Activated T-cell treated with anti-CD3 and anti-CD28 coated beads, Interleukin-2, amount 50 U/mL, for 4 hours (primary cell): Measurements from ENCODE around the gene PRTFDC1. TPM values are rescaled to one million over a fixed set of nuclear protein-coding genes. Genes with fewer than 3 reads are reported as not detected.
"Not testable (repeated sequence)": the region's sequence is repeated elsewhere in the genome, so short reads cannot be mapped to it uniquely, and the experiment has no call there.

ENCODE experiments used
- ATAC-seq, 2 donors: fragments of 200-7000 bp; cut with Tn5 transposase; one replicate each; pipeline ENCODE4 v1.10.0; 2021
- DNase-seq: peaks from one replicate; pipeline ENCODE4 v3.0.0-alpha.2; 2020
- H3K27me3 Mint-ChIP-seq: one replicate; pipeline ENCODE4 v1.8.0; 2021; ENCODE audit warnings: low read depth, mixed read lengths
- H3K36me3 Mint-ChIP-seq: one replicate; pipeline ENCODE4 v1.8.0; 2022; ENCODE audit warnings: mixed read lengths; ENCODE audit not compliant: insufficient read depth
- H3K4me1 Mint-ChIP-seq: one replicate; pipeline ENCODE4 v1.8.0; 2021; ENCODE audit warnings: low read depth, mixed read lengths
- H3K4me3 Mint-ChIP-seq: one replicate; pipeline ENCODE4 v1.8.0; 2021; ENCODE audit warnings: mild to moderate bottlenecking, moderate library complexity, mixed read lengths
- H3K9me3 Mint-ChIP-seq: one replicate; pipeline ENCODE4 v1.8.0; 2021; ENCODE audit warnings: mixed read lengths
- total RNA-seq, 3 donors: library from RNA; stranded (reverse); gene quantifications; one replicate each; pipeline ENCODE4 v1.2.1, GENCODE V29; 2021

PRTFDC1 gene
- total RNA-seq, 3 donors from 2014 or later = 0.16 to 0.47 (median 0.46) TPM

DNA sequence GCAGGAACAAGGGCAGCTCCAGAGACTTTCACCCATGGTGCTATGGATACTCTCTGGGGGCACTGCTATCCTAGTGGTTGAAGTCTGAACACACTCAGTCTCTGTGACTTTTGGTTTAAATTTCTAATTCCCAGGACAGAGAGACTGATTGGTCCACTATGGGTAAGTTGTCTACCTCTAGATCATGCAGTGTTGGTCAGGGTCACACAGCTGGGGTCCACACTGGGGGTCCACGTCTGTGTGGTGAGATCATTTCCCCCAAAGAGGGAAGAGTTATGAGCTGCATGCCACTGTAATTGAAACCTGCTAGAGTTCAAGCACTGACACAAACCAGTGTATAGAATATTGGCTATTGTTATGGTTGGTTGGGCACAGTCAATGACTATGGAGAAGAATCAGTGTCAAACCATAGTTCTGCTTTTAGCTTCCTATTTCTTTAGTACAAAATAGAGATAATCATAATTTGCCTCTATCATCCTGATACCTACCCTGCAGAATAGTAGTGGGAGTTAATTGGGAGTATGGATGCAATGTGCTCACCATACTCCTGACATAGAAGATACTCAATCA lies 101.6 kb downstream of the PRTFDC1 start:
- Mint-ChIP-seq H3K36me3 (no peaks in the 10 kb centered on the region), H3K27me3 (no peaks in the 10 kb centered on the region), H3K4me1 (peaks cover 6% of the 10 kb centered on the region), H3K4me3 (no peak overlapping the region), H3K9me3 (no peaks in the 10 kb centered on the region)
- ATAC-seq (no peak), DNase-seq (no peak)

DNA sequence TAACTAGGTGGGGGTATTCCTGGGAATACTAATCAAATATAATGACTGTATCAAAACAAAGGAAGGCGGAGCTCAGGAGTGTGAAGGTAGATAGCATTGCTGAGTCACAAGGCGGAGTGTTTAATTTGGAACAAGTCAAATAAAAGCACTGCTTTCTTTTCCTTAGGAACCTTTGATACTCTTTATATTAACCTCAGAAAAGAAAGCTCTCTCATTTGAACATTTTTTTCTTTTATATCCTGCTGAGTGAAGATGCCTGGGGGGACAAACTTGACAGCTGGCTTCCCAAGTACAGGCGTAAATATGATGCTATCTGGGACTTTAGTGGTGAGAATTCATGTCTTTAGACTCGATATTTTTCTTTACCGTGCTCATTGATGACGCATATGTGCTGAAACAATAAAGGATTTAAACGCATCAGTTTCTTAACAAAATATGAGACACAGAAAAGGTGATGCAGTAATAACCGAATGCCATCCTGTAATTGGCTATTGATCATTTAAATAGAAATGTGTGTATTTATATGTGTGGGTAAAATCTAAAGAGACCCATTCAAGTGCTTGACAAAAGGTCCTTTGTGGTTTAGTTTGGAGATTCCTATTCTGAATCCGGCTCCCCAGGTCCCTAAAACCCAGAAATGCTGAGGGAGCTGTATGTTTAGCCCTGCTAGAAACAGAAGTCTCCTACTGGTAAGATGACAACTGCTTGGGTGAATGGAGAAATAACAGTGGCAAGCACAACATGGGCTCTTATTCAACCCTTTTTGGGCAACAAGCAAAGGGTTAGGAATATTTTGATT lies 102.7 kb downstream of the PRTFDC1 start:
- Mint-ChIP-seq H3K4me1 (peaks cover 6% of the 10 kb centered on the region), H3K9me3 (no peaks in the 10 kb centered on the region), H3K4me3 (no peak overlapping the region), H3K27me3 (no peaks in the 10 kb centered on the region), H3K36me3 (no peaks in the 10 kb centered on the region)
- no peak for DNase-seq
- ATAC-seq = no peak

DNA sequence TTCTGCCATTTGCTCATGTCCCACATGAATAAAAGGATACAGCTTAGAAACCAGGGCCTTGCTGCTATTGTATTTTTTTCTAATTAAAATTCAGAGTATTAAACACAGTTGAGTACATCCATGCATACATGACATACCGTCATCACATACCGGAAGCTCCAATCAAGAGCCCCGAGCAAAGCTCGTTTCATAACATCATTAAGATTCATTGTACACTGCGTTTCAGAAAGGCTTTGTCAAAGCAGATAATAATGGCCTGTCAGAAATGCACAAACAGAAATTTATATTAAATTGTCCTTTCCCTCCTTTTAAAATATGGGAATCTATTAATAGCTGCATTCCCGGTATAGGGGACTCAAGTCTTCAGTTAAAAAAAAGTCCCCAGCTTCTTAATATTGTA lies 103.4 kb downstream of the PRTFDC1 start:
- DNase-seq (no peak), ATAC-seq (no peak)
- H3K27me3 Mint-ChIP-seq = no peaks in the 10 kb centered on the region
- no peaks in the 10 kb centered on the region for H3K9me3 Mint-ChIP-seq
- peaks cover 6% of the 10 kb centered on the region for H3K4me1 Mint-ChIP-seq
- H3K4me3 Mint-ChIP-seq = no peak overlapping the region
- H3K36me3 Mint-ChIP-seq = no peaks in the 10 kb centered on the region

DNA sequence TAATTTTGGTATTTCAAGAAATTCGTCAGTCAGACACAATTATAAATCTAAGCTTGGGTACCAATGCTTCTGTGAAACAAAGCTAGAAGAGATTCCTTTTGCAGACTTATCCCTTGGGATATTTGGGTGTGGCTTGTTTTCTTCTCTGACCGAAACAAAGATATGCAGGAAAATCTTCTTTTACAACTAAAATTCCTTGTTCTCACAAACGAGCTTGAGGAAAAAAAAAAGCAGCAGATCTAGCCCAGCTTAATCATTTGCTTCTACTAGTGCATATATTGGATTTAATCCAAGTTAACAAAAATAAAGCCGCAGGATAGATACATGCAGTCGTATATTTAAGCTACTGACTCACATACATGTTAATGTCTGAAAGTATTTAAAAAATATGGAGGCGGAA lies 104.2 kb downstream of the PRTFDC1 start:
- Mint-ChIP-seq H3K9me3 (no peaks in the 10 kb centered on the region), H3K36me3 (no peaks in the 10 kb centered on the region), H3K4me1 (peaks cover 6% of the 10 kb centered on the region), H3K27me3 (no peaks in the 10 kb centered on the region), H3K4me3 (no peak overlapping the region)
- DNase-seq = no peak
- no peak for ATAC-seq

DNA sequence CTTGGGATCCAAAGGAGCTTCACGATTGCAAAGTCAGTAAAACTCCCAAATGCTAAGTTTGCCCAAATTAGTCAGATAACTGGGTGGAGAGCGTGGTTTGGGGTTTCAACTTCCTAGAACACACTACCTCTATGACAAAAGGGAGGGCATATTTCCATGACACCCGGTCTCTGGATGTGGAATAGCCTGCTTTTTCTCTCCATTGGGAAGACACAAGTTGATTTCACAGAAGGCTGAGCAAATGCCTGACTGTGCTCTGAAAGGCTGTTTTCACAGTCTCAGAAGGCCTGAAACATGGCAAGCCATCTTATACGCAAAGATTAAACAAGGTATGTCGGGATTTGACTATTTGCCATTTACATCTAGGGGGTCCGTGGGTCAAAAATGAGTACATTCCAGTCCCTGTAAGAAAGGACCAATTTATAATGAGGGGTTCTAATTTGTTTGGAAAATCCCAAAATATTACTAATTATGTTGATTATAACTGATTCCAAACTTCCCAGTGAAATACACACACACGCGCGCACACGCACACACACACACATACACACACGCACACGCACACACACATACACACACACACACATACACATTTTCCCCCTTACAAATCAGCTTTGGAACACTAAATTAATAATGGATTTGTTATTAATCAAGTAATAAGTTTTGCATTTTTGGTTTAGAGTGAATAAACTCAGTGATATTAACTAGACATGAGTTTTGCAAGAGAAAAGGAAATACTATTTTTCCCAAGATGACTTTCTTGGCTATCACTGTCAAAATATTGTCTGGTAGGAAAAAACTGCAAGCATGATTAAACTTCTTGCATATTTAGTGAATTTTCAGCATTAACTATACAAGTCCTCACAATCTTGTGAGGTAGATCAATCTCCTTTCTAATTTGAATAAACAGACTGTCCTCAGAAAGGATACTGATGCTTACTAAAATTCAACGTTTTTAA lies 105.0 kb downstream of the PRTFDC1 start:
- DNase-seq (no peak), ATAC-seq (no peak)
- H3K27me3 Mint-ChIP-seq = no peaks in the 10 kb centered on the region
- H3K9me3 Mint-ChIP-seq = no peaks in the 10 kb centered on the region
- no peaks in the 10 kb centered on the region for H3K36me3 Mint-ChIP-seq
- H3K4me3 Mint-ChIP-seq = no peak overlapping the region
- peaks cover 6% of the 10 kb centered on the region for H3K4me1 Mint-ChIP-seq

GRCh38 chr10:24844742-24845141 lies 107.7 kb downstream of the PRTFDC1 start:
- Mint-ChIP-seq H3K36me3 (no peaks in the 10 kb centered on the region), H3K4me1 (no peaks in the 10 kb centered on the region), H3K27me3 (no peaks in the 10 kb centered on the region), H3K9me3 (no peaks in the 10 kb centered on the region), H3K4me3 (no peak overlapping the region)
- DNase-seq = no peak
- no peak for ATAC-seq

- no peak for ATAC-seq
- no peaks in the 10 kb centered on the region for H3K36me3 Mint-ChIP-seq
- H3K9me3 Mint-ChIP-seq = no peaks in the 10 kb centered on the region
- DNase-seq = no peak
- H3K4me3 Mint-ChIP-seq = no peak overlapping the region
- no peaks in the 10 kb centered on the region for H3K27me3 Mint-ChIP-seq
- no peaks in the 10 kb centered on the region for H3K4me1 Mint-ChIP-seq
These were observed 109.2 kb downstream of the PRTFDC1 start for GRCh38 chr10:24843256-24843655.

- ATAC-seq (no peak), DNase-seq (no peak)
- no peaks in the 10 kb centered on the region for H3K27me3 Mint-ChIP-seq
- no peaks in the 10 kb centered on the region for H3K4me1 Mint-ChIP-seq
- no peaks in the 10 kb centered on the region for H3K9me3 Mint-ChIP-seq
- H3K4me3 Mint-ChIP-seq = no peak overlapping the region
- H3K36me3 Mint-ChIP-seq = no peaks in the 10 kb centered on the region
These were observed 109.5 kb downstream of the PRTFDC1 start for GRCh38 chr10:24842856-24843255.

DNA sequence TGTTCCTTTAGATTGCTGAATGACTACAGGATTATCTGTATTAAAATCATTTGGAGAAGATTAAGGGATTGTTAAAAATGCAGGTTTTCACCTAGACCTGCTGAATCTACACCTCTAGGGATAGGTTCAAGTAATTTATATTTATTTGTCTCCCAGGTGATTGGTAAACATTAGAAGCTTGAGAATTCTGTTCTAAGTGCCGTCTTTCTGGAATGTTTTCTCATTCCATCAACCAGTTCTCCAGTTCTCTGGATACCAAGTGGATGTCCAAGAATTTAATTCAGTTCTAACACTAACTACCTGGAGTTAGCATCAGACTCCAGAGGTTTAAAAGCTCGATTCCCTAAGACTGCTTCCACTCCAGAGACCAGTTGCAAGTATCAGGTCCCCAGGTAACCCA lies 110.9 kb downstream of the PRTFDC1 start:
- Mint-ChIP-seq H3K9me3 (peaks cover 7% of the 10 kb centered on the region), H3K4me3 (no peak overlapping the region), H3K27me3 (no peaks in the 10 kb centered on the region), H3K36me3 (peaks cover 2% of the 10 kb centered on the region), H3K4me1 (no peaks in the 10 kb centered on the region)
- no peak for DNase-seq
- ATAC-seq = no peak

DNA sequence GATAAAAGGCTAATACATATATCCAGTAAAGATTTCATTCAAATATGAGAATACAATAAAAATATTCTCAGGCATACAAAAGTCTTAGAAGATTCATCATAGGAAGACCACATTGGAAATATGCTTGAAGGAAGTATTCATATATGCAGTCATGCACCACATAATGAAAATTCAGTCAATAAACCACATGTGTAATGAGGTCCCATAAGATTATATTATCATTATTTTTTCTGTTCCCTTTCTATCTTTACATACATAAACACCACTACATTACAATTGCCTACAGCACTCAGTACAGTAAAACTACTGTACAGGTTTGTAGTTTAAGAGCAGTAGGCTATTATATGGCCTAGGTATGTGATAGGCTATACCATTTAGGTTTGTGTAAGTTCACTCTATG lies 111.6 kb downstream of the PRTFDC1 start:
- Mint-ChIP-seq H3K9me3 (peaks cover 8% of the 10 kb centered on the region), H3K4me3 (no peak overlapping the region), H3K27me3 (no peaks in the 10 kb centered on the region), H3K4me1 (no peaks in the 10 kb centered on the region), H3K36me3 (peaks cover 2% of the 10 kb centered on the region)
- ATAC-seq (no peak), DNase-seq (no peak)

DNA sequence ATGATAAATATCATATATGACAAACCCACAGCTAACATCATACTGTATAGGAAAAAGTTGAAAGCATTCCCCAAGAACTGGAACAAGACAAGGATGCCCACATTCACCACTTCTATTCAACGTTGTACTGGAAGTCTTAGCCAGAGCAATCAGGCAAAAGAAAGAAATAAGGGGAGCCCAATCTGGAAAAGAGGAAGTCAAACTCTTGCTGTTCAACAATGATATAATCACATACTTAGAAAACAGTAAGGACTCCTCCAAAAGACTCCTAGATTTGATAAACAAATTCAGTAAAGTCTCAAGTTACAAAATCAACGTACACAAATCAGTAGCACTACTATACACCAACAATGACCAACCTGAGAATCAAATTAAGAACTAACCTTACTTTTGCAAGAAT lies 114.6 kb downstream of the PRTFDC1 start:
- H3K4me1 Mint-ChIP-seq, H3K9me3 Mint-ChIP-seq, DNase-seq, H3K27me3 Mint-ChIP-seq, H3K36me3 Mint-ChIP-seq, ATAC-seq, H3K4me3 Mint-ChIP-seq: not testable (repeated sequence)

DNA sequence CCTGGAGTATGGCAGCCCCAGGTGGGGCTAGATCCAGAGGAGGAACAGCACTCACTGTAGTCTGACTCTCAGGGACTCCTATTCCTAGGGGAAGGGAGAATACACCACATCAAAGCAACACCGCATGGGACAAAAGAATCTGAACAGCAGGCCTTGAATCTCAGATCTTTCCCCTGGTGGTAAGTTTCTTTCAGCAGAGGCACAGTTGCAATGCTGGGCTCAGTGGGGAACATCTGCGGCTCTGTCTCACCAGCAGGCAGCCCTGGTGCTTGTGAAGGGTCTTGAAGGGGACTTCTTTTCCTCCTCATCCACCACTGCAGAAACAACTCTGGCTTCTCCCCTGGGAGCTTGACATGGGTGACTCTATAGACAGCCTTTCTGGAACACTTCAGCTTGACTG lies 117.5 kb downstream of the PRTFDC1 start:
- ATAC-seq = no peak
- Mint-ChIP-seq H3K4me3 (no peak overlapping the region), H3K27me3 (no peaks in the 10 kb centered on the region), H3K9me3 (peaks cover 8% of the 10 kb centered on the region), H3K36me3 (peaks cover 2% of the 10 kb centered on the region), H3K4me1 (no peaks in the 10 kb centered on the region)
- DNase-seq = no peak

DNA sequence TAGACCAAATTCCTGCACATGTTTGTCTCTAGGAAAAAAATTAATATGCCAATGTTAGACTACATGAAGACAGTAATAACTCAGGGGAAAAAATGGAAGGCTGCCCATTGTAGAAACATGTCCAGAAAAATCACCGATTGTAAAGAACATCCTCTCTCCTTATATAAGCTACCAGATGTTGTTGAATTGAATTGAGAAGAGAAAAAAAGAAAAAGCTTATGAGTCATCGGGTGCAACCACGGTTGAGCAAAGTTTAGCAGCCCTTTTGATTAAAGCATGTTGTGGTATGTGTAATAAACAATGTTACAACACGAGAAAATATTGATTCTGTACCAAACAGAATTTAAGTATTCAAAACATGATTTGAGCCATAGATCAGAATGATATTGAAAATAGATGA lies 126.4 kb downstream of the PRTFDC1 start:
- ATAC-seq (no peak), DNase-seq (no peak)
- no peaks in the 10 kb centered on the region for H3K36me3 Mint-ChIP-seq
- no peaks in the 10 kb centered on the region for H3K27me3 Mint-ChIP-seq
- no peaks in the 10 kb centered on the region for H3K9me3 Mint-ChIP-seq
- peak overlapping the region; percentile 31 for H3K4me3 Mint-ChIP-seq
- peaks cover 39% of the 10 kb centered on the region for H3K4me1 Mint-ChIP-seq

DNA sequence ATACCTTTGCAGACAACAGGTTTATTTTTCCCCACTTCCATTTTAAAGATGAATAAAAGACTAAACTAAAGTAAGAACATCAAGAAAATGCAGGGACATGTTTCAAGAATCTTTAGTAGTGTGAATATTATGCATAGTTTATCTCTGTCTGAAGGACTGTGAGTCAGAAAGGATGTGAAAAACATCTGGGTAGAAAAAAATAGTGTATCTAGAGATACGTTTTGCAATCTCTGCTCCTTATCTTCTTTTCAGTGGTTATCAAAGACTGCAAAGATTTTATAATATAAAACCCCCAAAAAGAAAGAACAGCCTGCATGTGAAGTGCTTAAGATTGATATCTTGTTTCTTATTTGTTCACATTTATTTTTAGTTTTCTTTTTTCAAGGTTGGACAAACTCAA lies 126.9 kb downstream of the PRTFDC1 start:
- Mint-ChIP-seq H3K4me1 (peaks cover 39% of the 10 kb centered on the region), H3K27me3 (no peaks in the 10 kb centered on the region), H3K36me3 (no peaks in the 10 kb centered on the region), H3K9me3 (no peaks in the 10 kb centered on the region), H3K4me3 (peak overlapping the region; percentile 31)
- ATAC-seq (peak; percentile 19 to 37), DNase-seq (no peak)
